HUES48 (cell line): Measurements from ENCODE around the gene PARVB.

Experiments used
- H3K27ac ChIP-seq: one replicate; pipeline ENCODE4 v1.7.0; 2013; ENCODE audit warnings: low read depth, low read length, inconsistent platforms
- H3K27me3 ChIP-seq: 2 replicates; pipeline ENCODE4 v1.6.1; 2013; ENCODE audit warnings: mild to moderate bottlenecking, low read length; ENCODE audit not compliant: control insufficient read depth, insufficient read depth
- H3K36me3 ChIP-seq: 2 replicates; pipeline ENCODE4 v1.6.1; 2013; ENCODE audit warnings: low read length; ENCODE audit not compliant: control insufficient read depth, insufficient read depth
- H3K4me1 ChIP-seq: 2 replicates; pipeline ENCODE4 v1.6.1; 2013; ENCODE audit warnings: mild to moderate bottlenecking, low read length; ENCODE audit not compliant: control insufficient read depth, insufficient read depth
- H3K4me3 ChIP-seq: 2 replicates; pipeline ENCODE4 v1.5.1; 2013; ENCODE audit warnings: mild to moderate bottlenecking, low read depth, low read length
- H3K9ac ChIP-seq: 2 replicates; pipeline ENCODE4 v1.6.1; 2013; ENCODE audit warnings: mild to moderate bottlenecking, low read depth, low read length, moderate library complexity
- H3K9me3 ChIP-seq: 2 replicates; pipeline ENCODE4 v1.6.1; 2013; ENCODE audit warnings: low read length; ENCODE audit not compliant: control insufficient read depth, insufficient read depth

The PARVB gene

DNA sequence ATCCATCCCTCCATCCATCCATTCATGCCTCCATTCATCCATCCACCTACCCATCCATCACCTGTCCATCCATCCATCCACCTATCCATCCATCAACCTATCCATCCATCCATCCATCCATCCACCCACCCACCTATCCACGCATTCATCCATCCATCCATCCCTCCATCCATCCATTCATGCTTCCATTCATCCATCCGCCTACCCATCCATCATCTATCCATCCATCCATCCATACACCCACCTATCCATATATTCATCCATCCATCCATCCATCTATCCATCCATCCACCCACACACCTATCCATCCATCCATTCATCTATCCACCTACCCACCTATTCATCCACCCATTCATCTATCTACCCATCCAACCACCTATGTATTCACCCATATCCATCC, 170.5 kb downstream of the PARVB start:
- H3K27me3 ChIP-seq: no peaks in the 10 kb centered on the region
- H3K27ac ChIP-seq: no peak overlapping the region
- no peaks in the 10 kb centered on the region for H3K9me3 ChIP-seq

DNA sequence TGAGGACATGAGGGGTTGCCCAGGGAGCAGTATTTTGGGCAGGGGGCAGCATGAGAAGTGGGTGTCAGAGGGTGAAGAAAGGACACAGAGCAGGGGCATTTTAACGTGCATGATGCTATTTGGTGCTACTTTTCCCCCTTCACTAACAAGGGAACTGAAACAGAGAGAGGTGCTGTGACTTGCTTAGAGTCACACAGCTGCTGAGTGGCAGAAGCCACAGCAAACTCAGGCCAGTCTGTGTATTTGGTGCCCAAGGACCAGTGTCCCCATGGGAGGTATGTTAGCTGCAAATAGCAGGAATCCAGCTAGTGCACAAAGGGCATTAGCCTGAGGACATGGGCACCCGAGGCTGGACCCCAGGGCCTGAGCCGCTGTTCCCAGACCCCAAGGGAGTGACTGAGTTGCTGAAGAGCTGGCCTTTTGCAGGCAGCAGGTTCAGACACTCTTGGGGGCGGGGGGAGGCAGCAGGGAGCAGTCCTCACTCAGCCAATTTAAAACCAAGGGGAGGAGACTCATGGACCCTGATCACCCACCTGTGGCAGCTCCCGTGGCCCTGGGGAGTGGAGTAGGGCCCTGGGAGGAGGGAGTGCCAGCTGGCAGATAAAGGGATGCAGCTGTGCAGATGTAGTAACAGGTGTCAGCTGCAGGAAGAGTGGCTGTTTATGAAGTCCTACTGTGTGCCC, 171.2 kb downstream of the PARVB start:
- no peaks in the 10 kb centered on the region for H3K9me3 ChIP-seq
- H3K27me3 ChIP-seq: no peaks in the 10 kb centered on the region
- H3K4me1 ChIP-seq: no peaks in the 10 kb centered on the region
- H3K4me3 ChIP-seq: no peak overlapping the region
- H3K27ac ChIP-seq: no peak overlapping the region
- H3K36me3 ChIP-seq: no peaks in the 10 kb centered on the region
- no peak overlapping the region for H3K9ac ChIP-seq

More for the DNA sequence above, 170.5 kb downstream of the PARVB start:
- no peak overlapping the region for H3K4me3 ChIP-seq
- H3K4me1 ChIP-seq: no peaks in the 10 kb centered on the region
- no peak overlapping the region for H3K9ac ChIP-seq
- no peaks in the 10 kb centered on the region for H3K36me3 ChIP-seq

DNA sequence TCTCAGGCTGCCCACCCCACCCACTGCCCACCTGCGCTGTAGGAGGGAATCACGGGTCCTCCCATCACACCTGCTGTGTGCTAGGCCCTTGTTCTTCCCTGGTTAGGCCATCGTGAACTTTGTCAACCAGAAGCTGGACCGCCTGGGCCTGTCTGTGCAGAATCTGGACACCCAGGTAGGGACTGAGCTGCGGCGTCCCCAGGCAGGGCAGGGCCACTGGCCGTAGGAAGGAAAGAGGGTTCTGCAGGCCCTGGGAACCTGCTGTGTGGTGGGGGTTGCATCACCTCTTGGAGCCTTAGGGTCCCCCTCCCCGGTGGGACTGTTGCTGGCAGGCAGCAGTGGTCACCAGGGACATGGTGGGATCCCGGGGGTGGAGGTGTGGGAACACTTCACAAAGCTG, 172.1 kb downstream of the PARVB start:
- Histone ChIP-seq H3K27me3 (no peaks in the 10 kb centered on the region), H3K9ac (no peak overlapping the region), H3K9me3 (no peaks in the 10 kb centered on the region), H3K4me3 (no peak overlapping the region), H3K4me1 (no peaks in the 10 kb centered on the region), H3K27ac (no peak overlapping the region), H3K36me3 (no peaks in the 10 kb centered on the region)

DNA sequence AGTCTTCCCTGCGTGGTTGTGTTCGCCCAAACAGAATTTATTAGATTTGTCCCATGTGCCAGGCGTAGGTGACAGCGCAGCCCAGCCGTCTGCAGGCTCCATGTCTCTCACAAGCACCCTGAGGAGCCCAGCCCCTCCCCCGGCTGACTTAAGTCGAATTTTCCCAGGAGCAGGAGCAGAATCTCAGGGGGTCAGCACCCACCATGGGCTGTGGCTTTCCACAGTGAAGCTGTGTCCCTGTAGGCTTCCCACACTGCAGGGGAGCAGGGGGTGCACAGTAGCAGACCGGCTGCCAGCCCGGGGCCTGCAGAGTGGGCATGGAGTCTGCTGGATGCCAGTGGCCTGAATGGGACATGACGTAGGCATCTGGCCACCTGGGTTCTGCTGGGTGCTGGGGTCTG, 172.6 kb downstream of the PARVB start:
- no peaks in the 10 kb centered on the region for H3K27me3 ChIP-seq
- H3K4me1 ChIP-seq: no peaks in the 10 kb centered on the region
- H3K4me3 ChIP-seq: no peak overlapping the region
- H3K36me3 ChIP-seq: no peaks in the 10 kb centered on the region
- H3K9ac ChIP-seq: no peak overlapping the region
- no peaks in the 10 kb centered on the region for H3K9me3 ChIP-seq
- H3K27ac ChIP-seq: no peak overlapping the region

DNA sequence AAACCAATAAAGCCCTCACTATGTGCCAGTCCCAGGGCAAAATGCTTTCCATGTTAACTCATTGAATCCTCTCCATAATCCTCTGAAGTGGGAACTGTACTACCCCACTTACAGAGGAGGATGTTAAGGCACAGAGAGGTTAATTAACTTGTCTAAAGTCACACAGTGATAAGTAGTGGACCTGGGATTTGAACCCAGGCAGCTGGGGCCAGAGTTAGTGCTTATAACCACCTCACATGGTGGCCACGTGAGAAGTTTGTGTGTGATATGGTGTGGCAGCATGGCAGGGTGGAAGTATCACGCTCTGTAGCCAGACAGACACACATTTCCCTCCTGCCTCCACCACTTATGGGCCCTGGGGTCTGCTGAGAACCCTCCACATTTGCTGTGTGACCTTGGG, 173.2 kb downstream of the PARVB start:
- Histone ChIP-seq H3K4me3 (no peak overlapping the region), H3K4me1 (no peaks in the 10 kb centered on the region), H3K27ac (no peak overlapping the region), H3K9me3 (no peaks in the 10 kb centered on the region), H3K27me3 (no peaks in the 10 kb centered on the region), H3K36me3 (no peaks in the 10 kb centered on the region), H3K9ac (no peak overlapping the region)

DNA sequence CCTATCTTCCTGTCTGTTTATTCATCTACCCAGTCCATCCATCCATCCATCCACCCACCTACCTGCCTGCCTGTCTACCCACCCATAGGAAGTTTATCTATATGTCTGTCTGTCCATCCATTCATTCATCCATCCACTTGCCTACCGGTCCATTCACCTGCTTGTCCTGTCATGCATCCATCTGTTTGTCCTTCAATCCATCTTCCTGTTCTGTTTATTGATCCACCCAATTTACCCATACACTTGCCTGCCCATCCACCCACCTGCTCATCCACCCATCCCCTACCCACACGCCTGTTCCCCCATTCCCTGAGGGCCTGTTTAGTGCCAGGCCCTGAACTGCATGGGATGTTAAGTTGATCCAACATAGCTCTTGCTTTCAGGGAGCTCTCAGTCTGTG, 175.1 kb downstream of the PARVB start:
- Histone ChIP-seq H3K9ac (no peak overlapping the region), H3K9me3 (no peaks in the 10 kb centered on the region), H3K27ac (no peak overlapping the region)

DNA sequence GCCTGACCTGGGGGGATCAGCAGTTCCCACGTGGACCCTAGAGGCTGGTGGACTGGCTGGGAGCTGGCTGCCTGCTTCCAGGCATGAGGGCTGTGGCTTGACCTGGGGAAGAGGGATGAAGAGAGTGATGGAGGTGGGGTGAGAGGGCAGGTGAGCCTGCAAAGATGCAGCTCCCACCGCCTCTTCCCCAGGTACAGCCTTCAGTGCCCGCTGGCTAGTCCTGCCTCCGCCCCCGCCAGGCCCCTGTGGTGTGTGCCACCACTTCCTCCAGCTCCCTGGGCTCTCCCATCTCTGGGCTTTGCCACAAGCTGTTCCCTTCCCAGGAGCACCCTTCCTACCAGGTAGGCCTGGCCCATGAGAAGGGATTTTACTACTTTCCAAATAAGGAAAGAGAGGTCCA, 175.8 kb downstream of the PARVB start:
- no peaks in the 10 kb centered on the region for H3K36me3 ChIP-seq
- no peak overlapping the region for H3K9ac ChIP-seq
- H3K27me3 ChIP-seq: no peaks in the 10 kb centered on the region
- H3K9me3 ChIP-seq: no peaks in the 10 kb centered on the region
- H3K4me3 ChIP-seq: no peak overlapping the region
- no peaks in the 10 kb centered on the region for H3K4me1 ChIP-seq
- H3K27ac ChIP-seq: no peak overlapping the region

More for the DNA sequence above, 175.1 kb downstream of the PARVB start:
- Histone ChIP-seq H3K36me3 (no peaks in the 10 kb centered on the region), H3K27me3 (no peaks in the 10 kb centered on the region), H3K4me3 (no peak overlapping the region), H3K4me1 (no peaks in the 10 kb centered on the region)

DNA sequence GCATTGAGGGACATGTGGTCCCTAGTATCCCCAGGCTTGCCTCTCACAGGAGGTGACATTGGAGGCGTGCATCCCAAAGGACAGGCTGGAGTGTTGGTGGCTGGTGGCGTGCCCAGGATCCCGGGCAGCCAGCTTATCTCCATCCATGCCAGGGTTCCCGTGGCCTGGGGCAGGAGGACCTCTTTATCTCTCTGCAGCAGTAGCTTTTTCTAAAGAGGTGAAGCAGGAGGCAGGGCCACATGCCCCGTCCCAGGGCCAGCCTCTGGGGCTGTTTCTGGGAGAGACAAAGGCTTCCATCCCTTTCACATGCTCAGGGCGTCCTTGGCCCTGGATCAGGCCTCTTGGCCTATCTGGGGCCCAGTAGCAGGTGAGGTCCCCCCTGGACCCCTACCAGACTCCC, 176.3 kb downstream of the PARVB start:
- Histone ChIP-seq H3K4me1 (no peaks in the 10 kb centered on the region), H3K4me3 (no peak overlapping the region), H3K36me3 (no peaks in the 10 kb centered on the region), H3K27me3 (no peaks in the 10 kb centered on the region), H3K27ac (no peak overlapping the region), H3K9ac (no peak overlapping the region), H3K9me3 (no peaks in the 10 kb centered on the region)

DNA sequence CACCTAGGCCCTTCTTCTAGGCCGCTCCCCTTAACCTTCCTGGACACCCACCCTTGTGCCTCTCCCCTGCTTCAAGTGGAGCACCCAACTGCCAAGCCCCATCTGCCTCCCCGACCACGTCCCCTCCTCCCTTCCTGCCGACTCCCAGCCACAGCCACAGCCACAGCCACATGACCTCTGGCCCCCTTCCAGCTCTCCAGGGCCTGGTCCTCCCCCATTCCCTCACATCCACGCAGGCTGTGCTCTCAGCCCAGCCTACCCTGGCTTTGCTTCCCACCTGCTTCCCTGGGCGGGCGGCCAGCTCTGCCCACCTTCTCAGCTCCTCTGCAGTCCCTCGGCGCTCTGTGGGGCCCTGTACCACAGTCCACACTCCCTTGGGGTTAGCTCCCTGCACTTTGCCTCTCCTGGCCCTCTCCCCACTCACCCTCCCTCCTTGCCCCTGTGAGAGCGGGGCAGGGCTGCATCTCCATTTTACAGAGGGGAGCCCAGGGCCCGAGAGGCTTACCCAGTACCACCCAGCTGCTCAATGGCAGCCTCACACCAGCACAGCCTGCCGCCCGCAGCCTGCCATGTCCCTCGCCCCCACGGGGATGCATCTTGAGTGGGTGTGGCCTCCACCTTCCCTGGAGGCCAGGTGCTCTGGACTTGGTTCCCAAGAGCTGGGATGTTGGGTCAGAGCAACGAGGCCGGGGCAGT, 176.9 kb downstream of the PARVB start:
- Histone ChIP-seq H3K27ac (no peak overlapping the region), H3K4me3 (no peak overlapping the region), H3K9ac (no peak overlapping the region), H3K36me3 (no peaks in the 10 kb centered on the region), H3K9me3 (no peaks in the 10 kb centered on the region), H3K4me1 (no peaks in the 10 kb centered on the region), H3K27me3 (no peaks in the 10 kb centered on the region)

DNA sequence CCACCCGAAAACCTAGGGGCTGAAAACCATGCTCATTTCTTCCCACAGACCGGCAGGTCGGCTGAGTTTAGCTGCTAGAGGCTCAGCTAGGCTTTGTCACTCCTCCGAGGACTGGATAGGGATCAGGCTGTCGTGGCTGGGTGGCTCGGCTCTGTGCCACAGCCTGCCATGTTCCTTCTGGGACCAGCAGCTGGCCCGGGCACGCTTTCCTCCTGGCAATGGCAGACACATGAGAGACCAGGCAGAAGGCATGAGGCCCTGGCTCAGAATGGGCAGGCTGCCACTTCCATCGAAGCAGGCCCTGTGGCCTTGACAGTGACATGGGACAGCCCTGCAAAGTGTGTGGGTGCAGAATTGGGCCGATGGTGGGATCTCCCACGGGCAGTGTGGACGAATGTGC, 177.6 kb downstream of the PARVB start:
- Histone ChIP-seq H3K9ac (no peak overlapping the region), H3K27ac (no peak overlapping the region), H3K4me1 (no peaks in the 10 kb centered on the region), H3K4me3 (no peak overlapping the region), H3K27me3 (no peaks in the 10 kb centered on the region), H3K9me3 (no peaks in the 10 kb centered on the region), H3K36me3 (no peaks in the 10 kb centered on the region)

DNA sequence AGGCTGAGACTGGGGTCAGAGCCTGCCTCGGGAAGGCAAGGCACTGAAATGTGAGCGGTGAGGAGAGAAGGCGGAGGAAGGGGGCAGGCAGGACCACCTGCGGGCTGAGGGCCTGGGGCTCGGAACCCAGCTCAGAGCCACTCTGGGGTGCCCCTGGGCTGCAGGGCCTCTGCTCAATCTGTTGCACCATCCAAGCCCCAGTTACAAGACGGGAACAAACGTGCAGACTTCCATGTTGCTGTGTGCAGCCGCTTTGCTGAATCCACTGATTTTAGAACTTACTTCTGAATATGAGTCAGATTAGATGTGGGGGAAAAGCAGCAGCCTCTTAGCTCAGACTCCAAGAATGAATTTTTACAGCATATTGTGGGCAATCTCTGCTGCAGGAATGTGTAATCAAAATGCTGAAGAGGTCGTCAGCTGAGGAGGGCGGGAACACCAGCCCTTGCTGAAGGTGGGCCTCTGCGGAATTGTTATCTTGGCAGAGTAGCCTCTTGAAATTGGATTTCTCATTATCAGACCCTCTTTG, 178.2 kb downstream of the PARVB start:
- H3K9ac ChIP-seq: no peak overlapping the region
- H3K9me3 ChIP-seq: no peaks in the 10 kb centered on the region
- H3K4me3 ChIP-seq: no peak overlapping the region
- no peak overlapping the region for H3K27ac ChIP-seq
- no peaks in the 10 kb centered on the region for H3K4me1 ChIP-seq
- H3K36me3 ChIP-seq: no peaks in the 10 kb centered on the region
- no peaks in the 10 kb centered on the region for H3K27me3 ChIP-seq
